GM19438 (cell line): Measurements from ENCODE around the gene NHERF2.
A peak's percentile ranks its signal among the peaks of the same experiment; 100 is the strongest.

Source experiments
- ATAC-seq: cut with Tn5 transposase; IDR thresholded peaks from one replicate; pipeline ENCODE4 v1.9.1; 2021; ENCODE audit warnings: low read depth; ENCODE audit not compliant: unreplicated experiment

NHERF2 gene

DNA sequence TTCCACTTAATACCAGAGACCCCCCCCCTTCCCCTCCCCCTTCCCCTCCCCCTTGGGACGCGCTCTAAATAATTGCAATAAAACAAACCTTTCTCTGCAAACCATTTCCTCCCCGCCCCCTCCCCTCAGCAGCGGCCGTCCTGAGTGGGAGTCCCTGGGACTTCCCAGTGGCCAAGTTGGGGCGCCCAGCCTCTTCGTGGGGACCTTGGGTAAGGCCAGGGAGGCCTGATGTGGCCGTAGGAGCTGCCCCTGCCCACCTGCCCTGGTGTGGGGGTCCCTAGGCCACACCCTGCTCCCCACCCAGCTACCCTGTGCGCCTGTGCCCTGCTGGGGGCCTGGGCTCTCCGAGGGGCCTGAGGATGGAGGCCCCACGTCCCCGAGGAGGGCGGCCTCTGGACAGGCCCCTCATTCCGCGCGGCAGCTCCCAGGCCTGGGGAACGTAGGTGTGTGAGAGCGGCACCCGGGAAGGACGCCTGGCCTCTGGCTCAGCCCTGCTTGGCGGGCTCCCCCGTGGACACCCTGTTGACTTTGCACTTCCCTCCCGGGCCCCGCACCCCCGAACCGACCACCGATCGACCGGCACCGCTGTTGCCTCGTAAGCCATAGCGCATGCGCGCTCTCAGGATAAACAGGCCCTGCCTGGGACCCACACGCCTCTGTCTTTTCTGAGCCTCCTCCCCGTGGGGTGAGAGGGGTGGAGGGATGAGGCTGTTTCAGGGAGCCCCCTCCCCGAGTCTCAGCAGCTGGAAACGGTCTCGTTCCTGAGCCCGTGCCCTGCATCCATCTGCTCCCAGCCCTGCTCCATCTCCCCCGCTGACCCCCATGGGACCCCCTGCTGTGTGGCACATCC is 11.9 kb downstream of the NHERF2 start:
- no peak for ATAC-seq

DNA sequence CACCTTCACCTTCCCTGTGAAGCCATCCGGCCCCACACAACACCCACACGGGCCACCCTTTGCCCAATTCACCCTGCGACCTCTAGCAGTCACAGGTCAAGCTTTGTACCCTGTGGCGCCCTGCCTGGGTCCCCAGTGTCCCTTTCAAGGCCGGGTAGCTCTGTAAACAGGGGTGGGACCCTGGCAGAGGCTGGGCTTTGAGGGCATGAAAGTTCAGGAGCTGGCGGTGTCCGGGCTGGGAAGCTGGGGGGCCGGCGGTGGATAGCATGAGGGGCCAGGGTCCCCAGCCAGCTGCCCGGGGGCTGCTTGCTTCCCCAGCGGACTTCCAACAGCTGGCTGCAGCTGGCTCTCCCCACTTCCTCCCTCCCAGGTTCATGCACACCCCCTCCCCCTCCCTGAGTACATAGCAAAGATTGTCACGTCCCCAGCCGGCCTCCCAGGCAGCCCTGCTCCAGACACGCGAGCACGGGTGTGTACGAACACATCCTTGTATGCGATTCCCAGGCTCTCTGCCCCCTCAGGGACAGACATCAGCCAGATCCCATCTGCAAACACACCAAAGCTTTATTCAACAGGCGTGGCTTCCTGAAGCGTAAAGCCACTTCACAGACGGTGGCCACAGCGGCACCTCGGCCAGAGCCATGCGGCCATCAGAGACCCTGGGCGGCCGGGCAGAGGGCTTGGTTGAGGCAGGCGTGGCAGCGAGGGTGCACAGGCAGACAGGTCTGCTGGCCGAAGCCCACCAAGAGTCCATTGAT is 12.8 kb downstream of the NHERF2 start:
- ATAC-seq, result no peak

DNA sequence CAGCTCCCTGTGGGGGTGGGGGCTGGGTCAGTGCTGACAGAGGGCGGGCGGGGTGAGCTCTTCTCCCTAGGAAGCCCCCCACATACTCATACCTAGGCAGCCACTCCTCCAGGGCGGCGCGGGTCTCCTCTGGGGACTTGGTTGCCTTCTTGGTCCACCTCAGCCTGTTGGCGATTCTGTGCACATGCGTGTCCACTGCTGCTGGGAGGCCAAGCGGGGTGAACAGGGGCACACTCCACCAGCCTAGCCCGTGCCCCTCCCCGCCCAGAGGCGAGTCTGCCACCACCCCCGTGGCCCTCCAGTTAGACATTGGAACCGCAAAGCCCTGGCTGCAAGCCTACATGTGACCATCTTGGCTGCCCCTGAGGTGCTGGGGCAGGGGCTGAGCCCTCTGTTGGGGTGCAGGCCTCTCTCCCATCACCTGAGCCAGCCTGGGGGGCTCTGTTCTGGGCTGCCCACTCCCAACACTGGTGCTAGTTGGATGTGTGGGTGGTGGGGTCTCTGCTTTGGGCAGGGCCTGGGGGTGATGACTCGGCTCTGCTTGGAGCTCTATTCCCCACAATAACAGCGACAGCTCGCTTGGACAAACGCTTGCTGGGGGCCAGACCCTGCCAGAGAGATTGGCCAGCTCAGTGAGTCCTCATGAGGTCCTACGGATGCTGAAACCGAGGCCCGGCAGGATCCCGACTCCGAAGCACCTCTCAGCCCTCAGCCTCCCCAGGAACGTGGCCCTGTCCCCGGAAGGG is 13.5 kb downstream of the NHERF2 start:
- ATAC-seq, result no peak

DNA sequence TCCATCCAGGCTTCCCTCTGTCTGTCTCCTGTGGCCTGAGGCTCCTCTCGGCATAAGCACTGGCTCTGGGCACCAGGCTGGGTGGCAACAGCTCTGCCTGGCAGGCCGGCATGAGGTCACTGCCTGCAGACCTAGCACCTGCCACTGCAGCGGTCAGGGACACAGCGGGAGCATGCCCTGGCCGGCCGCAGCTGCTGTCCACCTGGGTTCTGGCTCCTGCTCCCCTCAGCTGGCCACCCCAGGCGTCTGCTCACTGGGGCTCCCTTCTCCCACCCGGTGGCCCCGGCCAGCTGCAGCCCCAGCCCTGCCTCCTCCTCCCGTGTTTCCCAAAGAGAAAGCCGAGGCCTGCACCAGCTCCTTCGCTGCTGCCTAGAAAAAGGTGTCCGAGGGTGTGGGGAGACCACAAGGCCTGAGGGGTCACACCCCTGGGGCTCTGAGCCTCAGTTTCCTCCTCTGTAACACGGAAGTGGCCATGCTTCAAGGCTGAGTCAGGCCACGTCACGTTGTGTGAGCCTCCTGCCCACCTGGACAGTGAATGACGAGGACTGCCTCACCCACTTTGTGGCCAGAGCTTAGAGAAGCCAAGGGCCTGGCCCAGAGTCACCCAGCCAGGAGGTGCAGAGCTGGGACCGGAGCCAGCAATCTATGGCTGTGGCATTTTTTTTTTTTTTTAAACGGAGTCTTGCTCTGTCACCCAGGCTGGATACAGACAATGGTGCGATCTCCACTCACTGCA is 14.3 kb downstream of the NHERF2 start:
- no peak for ATAC-seq

DNA sequence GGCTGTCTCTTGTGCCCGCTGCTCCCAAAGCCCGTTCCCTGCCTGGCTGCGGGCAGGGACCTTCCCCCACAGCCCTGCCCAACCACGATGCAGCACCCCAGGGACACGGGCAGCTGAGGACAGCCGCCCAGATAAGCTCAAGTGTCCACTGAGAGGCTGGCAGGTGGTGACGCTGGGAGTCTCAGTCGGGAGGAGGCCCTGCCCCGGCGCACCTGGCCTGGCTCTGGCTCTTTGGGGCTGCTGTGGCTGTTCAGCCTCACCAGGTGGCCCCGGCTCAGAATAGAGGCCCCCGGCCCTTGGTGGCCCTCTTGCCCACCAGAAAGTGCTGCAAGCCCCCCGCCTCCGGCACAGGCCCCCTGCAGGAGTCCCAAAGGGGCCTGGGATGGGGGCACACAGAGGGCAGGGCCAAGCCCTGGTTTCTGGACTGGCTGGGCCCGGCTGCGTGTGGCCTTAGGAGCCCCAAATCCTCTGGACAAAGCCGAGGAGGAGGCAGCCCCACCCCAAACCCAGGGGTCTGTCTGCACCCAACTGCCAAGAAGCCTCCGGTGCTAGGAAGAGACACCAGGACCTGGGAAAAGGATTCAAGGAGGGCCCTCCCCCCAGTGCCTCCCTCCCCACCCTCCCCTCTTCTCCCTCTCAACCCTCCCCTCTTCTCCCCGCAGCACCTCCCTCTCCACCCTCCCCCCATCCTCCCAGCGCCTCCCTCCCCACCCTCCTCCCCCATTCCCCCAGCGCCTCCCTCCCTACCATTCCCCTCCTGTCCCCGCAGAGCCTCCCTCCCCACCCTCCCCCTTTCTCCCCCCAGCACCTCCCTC is 15.7 kb downstream of the NHERF2 start:
- no peak for ATAC-seq

DNA sequence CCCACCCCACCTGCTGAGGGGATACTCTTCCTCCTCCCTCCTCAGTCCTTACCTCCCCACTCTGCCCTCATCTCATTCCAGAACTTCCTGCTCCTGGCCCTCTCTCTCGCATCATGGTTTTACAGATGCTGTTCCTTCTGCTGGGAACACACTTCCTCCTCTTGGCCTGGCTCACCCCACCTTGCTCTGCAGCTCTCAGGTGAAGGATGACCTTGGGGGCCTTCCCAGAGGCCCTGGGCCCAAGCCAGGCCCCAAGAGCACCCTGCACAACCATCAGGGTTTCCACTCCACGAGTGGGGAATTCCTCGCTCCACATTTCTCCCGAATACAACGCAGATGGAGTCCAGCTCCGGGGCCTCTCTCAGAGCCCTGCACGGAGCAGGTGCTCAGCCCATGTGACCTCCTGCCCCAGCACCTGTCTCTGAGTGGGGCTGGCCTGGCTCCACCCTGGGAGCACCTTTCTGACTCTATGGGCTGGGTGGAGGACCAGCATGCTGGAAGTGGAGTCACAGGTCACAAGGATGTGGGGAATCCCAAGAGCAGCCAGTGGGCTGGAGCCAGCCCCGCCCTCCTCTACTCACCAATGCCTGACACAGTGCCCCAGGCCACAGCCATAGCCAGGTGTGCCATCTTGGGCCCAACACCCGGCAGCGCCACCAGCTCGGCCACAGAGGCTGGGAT is 16.4 kb downstream of the NHERF2 start:
- ATAC-seq, result no peak

DNA sequence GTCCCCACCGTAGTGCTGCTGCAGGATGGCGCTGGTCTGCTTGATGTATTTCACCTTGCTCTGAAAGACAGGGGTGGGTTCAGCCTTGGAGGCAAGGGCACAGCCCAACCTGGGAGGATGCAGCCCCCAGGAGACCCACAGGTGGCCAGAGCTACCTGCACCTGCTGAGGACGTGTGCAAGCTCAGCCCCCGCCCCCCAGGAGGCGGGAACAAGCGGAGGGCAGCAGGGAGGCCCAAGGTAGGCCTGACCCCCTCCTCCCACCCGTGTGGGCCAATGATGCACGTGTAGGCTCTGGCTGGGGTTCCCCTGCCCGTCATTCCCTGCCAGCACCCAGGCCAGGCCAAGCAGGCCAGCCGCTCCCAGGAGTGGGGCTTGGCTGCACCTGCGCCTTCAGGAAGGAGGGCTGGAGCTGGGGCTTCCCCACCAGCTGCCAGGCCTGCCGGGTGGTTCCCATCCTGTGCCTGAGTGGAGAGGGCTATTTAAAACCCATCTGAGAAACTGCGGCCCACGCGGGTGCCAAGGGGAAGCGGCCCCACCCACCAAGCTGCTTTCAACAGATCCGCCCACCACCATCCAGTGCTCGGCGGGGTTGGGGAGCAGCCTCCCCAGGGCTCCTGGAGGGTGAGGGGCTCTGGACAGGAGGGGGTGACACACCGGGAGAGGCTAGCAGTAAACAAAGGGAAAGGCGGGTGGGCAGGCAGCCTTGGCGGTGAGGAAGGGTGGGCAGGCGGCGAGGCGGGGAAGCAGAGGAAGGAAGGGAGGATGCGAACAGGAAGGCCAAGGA is 17.2 kb downstream of the NHERF2 start:
- no peak for ATAC-seq

DNA sequence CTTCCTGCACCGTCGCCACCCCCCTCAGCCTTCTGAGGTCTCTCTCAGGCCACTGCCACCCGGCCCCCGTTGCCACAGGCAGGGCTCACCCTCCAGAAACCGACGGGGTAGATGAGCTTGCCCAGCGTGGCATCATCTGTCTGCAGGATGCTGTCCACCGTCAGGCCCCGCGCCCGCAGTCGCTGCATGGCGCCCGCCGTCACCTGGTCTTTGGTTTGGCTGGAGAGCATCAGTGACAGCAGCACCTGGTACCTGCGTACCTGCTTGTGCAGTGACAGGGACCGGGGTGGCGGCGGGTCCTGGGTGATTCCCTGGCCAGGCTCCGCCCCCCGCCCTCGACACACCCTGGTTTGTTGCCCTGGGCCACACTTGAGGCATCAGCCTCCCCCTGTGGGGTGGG is 17.8 kb downstream of the NHERF2 start:
- no peak for ATAC-seq

DNA sequence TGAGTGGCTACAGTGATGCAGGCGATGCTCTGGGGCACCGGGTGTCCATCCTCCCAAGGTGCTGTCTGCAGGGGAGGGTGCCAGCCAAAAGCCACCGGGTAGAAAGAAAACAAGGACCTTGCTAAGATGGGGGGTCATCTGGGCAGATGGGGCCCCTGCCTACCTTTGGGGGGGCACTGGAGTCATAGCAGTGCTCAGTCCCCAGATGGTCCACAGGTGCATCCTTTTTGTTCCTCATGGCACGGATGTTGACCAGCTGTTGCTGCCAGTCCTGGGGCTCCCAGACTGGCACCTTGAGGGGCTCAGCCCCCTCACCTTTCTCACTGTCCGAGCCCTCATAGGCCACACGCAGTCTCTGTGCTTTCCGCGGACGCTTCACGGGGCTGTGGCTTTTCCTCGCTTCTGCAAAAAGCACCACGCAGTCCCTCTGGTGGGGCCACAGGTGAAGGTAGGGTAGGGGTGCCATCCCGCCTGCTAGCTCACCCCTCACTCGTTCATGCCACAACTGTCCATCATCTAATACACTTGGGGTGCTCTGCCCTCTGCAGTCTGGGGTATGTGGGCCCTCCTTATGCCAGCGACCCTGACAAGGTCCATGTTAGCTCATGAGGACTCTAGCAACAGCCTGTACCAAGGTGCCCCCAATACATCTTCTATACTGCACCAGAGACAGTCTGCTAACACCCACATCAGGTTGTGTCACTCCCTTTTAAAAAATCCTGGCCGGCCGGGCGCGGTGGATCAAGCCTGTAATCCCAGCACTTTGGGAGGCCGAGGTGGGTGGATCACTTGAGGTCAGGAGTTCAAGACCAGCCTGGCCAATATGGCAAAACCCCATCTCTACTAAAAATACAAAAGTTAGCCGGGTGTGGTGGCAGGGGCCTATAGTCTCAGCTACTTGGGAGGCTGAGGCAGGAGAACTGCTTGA is 19.5 kb downstream of the NHERF2 start:
- no peak for ATAC-seq

DNA sequence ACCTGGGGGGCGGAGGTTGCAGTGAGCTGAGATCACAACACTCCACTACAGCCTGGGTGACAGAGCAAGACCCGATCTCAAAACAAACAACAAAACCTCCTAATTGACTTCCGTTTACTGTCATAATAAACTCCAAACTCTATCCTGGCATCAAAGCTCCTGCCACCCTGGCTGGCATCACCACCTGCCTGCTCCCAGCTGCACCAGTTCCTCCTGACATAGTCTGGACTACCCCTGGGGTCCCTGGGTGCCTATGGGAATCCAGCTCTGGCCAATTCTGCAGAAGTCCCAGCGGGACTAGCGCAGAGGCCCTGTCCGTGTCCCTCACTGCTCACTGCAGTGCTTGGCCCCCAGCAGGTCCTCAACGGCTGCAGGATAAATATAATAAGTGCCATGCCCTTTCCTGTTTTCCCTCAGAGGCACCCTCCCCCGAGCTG is 20.2 kb downstream of the NHERF2 start:
- no peak for ATAC-seq

DNA sequence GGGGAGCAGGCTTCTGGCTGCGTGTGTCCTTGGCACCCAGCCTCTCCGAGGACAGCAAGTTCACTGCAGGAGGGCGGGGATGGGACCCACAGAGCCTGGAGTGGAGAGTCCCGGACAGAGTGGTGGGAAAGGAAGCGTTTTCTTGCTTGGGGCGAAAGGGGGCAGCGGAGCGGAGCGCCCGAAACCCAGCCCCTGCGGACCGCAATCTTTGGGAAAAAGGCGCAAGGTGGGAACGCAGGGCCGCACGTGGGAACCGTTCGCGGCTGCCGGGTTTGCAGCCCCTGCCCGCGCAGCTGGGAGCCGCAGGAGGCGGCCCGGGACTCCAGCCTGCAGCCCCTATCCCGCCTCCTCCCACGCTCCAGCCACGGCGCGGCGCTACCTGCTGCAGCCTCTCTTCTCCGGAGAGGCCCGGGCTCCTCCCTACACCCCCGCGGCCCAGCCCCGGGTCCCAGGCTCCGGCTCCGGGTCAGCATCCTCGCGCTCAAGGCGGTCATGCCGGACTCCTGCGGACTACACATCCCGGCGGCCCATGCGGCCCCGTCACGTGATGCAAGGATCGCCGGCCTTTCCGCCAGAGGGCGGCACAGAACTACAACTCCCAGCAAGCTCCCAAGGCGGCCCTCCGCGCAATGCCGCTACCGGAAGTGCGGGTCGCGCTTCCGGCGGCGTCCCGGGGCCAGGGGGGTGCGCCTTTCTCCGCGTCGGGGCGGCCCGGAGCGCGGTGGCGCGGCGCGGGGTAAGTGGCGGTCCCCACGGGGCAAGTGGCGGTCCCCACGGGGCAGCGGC is 20.8 kb downstream of the NHERF2 start, which contains the start of the genes NTHL1 and TSC2:
Gene NTHL1 (minus strand): TSS at position 505 of the 786 bp plus-strand sequence. CDS start 11 bp downstream, at position 494.
Gene TSC2 (plus strand): TSS at position 656 of the 786 bp plus-strand sequence. CDS start 631 bp downstream, outside the sequence.
- peak; percentile 89 for ATAC-seq

DNA sequence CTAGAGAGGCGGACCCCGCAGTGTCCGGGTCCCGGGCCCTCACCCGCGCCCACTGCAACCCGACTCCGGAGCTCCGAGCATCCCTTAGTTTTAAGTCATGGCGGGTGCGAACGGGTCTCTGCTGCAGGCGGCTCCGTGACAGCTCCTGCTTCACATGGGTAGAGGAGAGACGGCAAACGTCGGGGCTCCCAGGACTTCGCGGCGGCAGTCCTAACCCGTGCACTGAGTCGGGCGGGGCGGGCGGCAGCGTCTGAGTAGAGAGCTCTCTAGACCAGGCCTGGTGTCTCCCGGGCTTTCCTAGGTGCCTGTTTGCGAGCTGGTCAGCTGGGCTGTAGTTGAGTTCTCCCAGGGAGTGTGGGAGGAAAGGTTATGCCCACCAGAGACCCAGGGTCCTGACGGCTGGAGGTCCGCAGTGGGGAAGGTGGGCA is 21.4 kb downstream of the NHERF2 start:
- peak; percentile 11 for ATAC-seq

DNA sequence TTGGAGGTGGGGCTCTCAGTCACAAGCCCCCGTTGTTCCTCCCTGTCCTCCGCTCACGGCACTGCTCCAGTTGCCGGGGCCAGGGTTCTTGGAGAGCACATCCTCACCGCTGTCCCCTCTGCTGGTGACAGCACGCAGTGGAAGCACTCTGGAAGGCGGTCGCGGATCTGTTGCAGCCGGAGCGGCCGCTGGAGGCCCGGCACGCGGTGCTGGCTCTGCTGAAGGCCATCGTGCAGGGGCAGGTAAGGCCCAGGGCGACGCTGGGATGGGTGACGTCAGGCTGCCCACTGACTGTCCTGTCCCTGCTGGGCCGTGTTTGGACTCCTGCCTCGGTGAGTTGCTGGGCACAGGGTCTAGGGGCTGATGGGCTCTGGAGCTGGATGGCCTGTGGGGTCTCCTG is 26.5 kb downstream of the NHERF2 start:
- no peak for ATAC-seq

DNA sequence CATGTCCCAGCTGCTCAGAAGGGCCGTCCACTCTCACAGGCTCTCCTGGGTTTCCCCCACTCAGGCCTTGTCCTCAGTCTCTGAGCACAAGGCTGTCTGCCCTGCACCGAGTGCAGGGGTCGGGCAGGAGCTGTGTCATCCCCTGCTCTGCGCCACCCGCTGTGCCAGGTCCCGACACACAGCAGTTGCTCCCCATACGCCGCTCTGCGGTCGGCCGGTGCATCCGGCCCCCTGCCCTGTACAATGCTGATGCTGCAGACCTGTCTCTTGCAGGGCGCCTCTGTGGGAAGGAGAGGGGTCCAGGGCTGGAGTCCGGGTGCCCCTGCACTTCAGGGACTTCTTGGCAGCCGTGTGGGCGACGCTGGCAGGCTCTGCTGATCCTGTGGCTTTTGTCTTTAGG is 27.2 kb downstream of the NHERF2 start:
- ATAC-seq, result no peak

DNA sequence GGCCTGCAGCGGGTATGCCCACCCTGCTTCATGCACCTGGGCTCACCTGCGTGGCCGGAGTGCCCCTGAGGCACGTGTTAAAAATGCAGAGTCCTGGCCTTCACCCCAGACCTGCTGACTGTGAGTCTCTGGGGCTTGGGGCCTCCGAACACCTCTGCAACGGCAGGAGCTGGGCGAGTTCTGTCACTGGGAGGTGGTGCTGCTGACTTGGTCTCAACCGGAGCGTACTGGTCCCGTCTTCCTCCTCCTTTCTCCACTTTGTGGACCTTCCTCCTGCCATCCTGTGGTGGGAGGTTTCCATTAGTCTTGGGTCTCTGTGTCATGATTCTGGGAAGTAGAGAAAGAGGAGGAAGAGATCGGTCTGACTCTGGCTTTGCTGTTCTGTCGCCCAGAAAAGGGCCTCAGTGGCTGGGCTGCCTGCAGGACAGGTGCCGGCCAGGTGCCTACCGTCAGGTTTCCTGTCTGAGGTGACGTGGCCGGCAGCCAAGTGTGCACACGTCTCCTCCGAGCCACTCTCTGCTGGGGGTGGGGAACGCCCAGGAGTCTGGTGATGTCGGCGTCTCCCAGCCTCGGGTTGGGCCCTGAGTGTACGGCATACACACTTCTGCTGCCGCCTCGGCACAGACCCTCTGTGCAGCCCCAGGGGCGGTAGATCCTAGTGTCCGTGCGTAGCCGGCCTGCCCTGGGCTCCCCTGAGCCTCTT is 28.0 kb downstream of the NHERF2 start:
- ATAC-seq, result no peak

DNA sequence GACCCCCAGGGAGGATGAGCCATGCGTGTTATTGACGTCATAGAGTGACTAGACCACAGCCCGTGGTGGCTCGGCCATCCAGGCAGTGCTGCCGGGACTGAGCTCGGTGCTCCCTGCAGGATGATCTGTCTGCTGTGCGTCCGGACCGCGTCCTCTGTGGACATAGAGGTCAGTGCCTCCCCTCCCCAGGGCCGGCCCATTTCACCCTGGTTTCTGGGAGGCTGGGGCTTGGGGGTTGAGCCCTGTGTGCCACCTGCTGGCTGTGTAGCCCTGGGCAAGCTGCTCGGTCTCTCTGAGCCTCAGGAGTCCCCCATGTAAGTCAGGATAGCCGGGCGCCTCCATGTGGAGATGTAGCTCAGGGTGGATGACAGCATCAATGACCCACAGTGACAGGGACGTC is 29.4 kb downstream of the NHERF2 start:
- ATAC-seq, result no peak
